Occipital lobe (tissue), 2 donors: ENCODE results near the gene EPHB1. TPM values are rescaled to one million over a fixed set of nuclear protein-coding genes. Genes with fewer than 3 reads are reported as not detected.
A peak's percentile ranks its signal among the peaks of the same experiment; 100 is the strongest.

Experiments
- DNase-seq: peaks from one replicate; lab custom pipeline; 2025; lab: John Stamatoyannopoulos, UW
- total RNA-seq: library from RNA; depleted of rRNA; stranded (reverse); fragments of >200 nt; gene quantifications from one replicate; pipeline ENCODE4 v1.2.3, GENCODE V29; 2014

The EPHB1 gene
- total RNA-seq, 1 donor from 2014 or later: 20.1 TPM

- no peak for DNase-seq
Observed at GRCh38 chr3:134880431-134880830, 85.4 kb downstream of the EPHB1 start.

GRCh38 chr3:134881305-134881704, 86.2 kb downstream of the EPHB1 start:
- no peak for DNase-seq

GRCh38 chr3:134883697-134884385, 88.8 kb downstream of the EPHB1 start:
- no peak for DNase-seq

- no peak for DNase-seq
Observed at GRCh38 chr3:134885877-134886621, 91.0 kb downstream of the EPHB1 start.

GRCh38 chr3:134886991-134887390, 91.9 kb downstream of the EPHB1 start:
- no peak for DNase-seq

DNA sequence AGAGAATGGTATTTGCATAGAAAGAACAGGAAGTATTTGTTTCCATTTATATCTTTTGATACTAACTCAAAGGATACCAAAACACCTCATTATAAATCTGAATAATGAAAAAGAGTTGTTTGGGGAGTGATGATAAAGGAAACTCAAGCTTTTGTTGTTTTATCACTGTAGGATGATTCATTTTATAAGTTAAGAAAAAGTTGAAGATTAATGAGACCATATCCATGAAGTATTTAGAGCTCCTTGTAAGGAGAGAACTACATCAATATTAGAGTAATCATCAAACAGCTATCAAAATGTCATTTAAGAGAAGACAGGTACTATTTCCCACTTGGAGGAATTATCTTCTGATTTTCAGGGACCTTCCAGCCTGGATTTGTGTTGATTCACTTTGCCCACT, 92.5 kb downstream of the EPHB1 start:
- no peak for DNase-seq

GRCh38 chr3:134892326-134892725, 97.3 kb downstream of the EPHB1 start:
- no peak for DNase-seq

GRCh38 chr3:134892761-134893160, 97.7 kb downstream of the EPHB1 start:
- DNase-seq: no peak

- DNase-seq: no peak
Observed at GRCh38 chr3:134894533-134894932, 99.5 kb downstream of the EPHB1 start.

DNA sequence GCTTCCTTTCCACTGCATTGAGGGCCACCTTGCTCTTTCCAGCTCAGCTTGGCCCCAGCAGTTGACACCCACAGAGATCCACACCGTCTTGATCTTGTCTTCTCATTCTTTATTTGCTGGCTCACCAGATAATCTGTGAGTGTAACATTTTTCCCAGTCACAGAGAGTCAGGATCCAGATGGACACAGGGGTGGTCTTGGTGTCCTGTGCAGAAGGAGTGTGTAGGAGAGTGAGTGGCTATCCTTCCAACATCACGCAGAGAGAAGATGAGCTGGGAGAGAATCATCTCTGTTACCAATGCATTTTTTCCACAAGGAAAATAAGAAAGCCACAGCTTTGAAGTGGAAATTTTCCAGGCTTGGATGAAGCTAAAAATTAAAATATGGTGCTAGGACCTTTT, 100.1 kb downstream of the EPHB1 start:
- DNase-seq: no peak

GRCh38 chr3:134896141-134896540, 101.1 kb downstream of the EPHB1 start:
- DNase-seq: no peak

- no peak for DNase-seq
Observed at GRCh38 chr3:134896696-134897095, 101.6 kb downstream of the EPHB1 start.

- no peak for DNase-seq
Observed at GRCh38 chr3:134897391-134898141, 102.5 kb downstream of the EPHB1 start.

DNA sequence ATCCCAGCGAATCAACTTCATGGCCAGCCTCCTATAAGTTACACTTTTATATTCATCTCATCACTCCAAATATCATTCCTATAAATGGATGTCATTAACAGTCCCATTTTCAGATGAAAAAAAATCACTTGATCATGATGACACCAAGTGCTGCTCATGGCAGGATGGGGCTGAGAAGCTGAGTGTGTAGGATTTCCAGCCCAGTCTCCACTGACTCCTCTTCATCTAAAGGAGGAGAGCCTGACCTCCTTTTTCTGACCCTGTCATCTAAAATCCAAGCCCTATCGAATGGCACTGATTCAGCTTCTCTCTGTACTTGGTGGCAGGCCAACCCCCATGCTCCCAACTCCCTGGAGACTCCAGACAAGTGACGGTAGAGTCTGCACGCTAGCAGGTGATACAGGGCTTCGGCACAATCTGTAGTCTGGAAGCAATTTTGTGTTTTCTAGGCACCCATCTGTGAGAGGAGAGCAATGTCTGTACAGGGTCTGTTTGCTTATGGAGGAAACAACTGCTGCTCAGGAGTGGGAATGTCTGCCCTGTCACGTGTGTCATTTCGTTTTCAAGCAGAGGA, 103.2 kb downstream of the EPHB1 start:
- DNase-seq: no peak

- DNase-seq: no peak
Observed at GRCh38 chr3:134899786-134900185, 104.7 kb downstream of the EPHB1 start.

GRCh38 chr3:134900482-134900881, 105.4 kb downstream of the EPHB1 start:
- DNase-seq: no peak

DNA sequence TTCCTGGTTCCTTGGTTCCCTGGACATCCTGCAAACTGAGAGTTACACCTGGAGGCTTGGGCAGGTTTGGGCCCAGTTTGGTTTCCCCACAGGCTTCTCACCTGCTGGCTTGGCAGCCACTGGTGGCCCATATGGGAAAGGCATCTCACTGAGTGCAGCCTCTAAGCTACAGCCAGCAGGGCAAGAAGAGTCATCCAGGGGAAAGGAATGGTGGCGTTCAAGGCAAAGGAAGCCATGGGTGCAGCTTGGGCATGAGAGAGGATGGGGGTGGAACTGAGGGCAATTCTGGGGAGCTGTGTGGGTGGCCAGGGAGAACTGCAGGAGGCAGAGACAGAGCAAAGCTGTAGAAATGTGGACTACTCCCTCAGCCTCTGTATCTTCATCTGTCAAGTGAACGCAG, 106.4 kb downstream of the EPHB1 start:
- no peak for DNase-seq

DNA sequence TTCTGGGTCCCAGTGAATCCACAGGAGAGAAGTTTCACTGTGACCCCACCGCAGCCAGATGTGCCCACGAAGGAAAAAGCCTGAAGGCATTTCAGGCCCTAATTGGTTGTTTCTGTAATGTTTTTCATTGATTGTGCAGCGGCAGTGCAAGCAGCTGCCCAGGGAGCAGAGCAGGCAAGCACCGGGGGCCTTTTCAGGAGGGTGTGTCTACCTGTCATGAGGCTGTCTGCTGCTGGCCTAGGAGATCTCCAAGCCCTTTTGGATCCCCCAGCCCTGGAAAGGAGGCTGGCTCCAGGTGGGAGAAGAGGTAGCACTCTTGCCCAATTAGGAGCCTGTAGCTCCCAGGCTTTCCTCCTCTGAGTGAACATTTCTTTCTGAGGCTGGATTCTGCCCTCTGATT, 108.8 kb downstream of the EPHB1 start:
- DNase-seq: no peak

DNA sequence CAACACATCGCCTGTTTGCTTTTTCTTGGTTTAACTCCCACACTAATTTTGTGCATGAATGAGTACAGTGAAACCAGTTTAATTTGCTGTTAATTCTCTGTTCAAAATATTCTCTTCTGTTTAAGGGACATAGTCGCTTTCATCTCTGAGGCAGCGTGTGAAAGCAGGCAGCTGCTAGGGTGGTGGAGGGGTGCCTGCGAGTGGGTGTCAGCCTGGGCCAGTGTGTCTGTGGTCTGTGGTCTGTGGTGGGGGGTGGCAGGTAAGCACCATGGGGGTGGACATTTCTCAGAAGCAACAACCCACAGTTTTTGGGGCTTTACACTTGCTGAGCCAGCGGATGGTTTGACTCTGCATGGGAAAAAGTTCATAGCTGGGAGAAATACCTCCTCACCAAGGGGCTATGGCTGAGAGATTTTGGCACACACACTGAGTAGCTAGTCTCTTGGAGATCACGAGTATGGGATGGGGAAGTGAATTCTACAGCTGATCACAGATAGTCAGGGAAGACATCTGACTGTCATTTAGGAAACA, 109.2 kb downstream of the EPHB1 start:
- no peak for DNase-seq

DNA sequence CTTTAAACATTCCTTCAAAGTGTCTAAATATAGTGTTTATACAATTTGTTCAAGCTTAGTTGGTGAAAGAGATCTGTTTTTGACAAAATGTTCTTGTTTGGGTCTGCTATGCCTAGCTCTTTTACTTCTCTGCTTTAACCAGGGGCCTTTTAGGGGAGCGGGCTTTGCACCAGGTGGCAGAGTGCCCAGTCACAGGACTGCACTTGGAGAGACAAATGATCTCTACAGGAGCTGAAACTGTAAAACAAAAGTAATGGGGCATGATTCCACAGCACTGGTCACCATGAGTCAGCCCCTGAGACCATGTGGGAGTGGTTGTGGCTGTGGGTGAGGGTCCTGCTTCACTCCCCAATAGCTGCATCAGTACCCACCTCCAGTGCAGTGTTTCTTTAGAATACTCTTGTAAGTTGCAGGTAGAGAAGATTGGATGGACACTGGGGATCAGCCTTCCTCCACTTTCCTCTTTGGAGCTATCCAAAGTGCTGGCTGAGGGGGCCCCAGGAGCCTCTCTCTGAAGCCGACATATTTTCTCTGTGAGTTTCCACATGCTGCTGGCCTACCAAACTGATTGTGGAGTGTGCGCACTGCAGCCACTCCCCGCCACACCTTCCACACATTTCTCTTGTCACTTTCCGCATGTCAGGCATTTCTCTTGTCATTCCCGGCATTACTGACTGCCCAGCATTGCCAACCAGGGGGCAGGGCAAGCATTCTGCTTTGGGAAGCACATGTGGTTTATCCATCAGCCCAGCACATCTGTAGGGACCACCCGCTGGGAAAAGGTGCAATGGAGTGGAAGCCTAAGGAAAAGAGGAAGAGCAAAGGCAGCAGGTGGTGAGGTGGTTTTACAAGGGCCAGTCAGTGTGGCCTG, 110.0 kb downstream of the EPHB1 start:
- peak; percentile 8 for DNase-seq

DNA sequence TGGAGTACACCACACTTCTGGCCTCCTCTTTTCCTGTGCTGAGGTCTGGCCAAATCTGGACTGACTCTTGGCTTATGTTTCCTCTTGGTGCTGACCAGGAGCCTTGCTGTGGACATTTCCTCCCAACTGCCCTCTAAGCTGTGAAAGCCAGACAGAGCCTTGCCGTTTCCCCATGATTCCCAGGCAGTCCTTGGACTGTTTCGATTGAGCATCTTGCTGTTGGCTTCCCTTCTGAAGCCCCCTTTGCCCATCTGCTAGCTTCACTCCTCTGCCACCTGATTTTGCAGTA, 110.5 kb downstream of the EPHB1 start:
- no peak for DNase-seq
